Sigmoid colon (tissue), 7 donors: ENCODE results near the gene AFAP1. TPM values are rescaled to one million over a fixed set of nuclear protein-coding genes. Genes with fewer than 3 reads are reported as not detected.
A peak's percentile ranks its signal among the peaks of the same experiment; 100 is the strongest.

Experiments
- DNase-seq: peaks from one replicate; pipeline ENCODE4 v3.0.0-alpha.2; 2019
- H3K27ac ChIP-seq, 4 donors: fragments of 200-600 bp; sonication (generic); one replicate each; pipeline ENCODE4 v1.5.1; 2016 to 2019; ENCODE audit warnings: mild to moderate bottlenecking in 1 of 4
- H3K27me3 ChIP-seq, 3 donors: fragments of 200-600 bp; sonication (generic); one replicate each; pipeline ENCODE4 v1.5.1; 2019; ENCODE audit warnings: mild to moderate bottlenecking in 1 of 3
- H3K36me3 ChIP-seq, 4 donors: fragments of 200-600 bp; sonication (generic); one replicate each; pipeline ENCODE4 v1.5.1; 2016 to 2019
- H3K4me1 ChIP-seq, 4 donors: fragments of 200-600 bp; sonication (generic); one replicate each; pipeline ENCODE4 v1.5.1; 2017 to 2019
- H3K4me3 ChIP-seq, 4 donors: fragments of 200-600 bp; sonication (generic); one replicate each; pipeline ENCODE4 v1.5.1; 2017 to 2019; ENCODE audit warnings: mild to moderate bottlenecking in 2 of 4, moderate library complexity in 1 of 4
- H3K9me3 ChIP-seq, 4 donors: fragments of 200-600 bp in 3 of 4; sonication (generic) in 3 of 4; one replicate each; pipeline versions ENCODE4 v1.5.1 to v1.6.1; 2013 to 2019
- CTCF ChIP-seq, 4 experiments: fragments of 450-650 bp in 3 of 4; fragments of 200-600 bp in 1 of 4; IDR thresholded peaks; one replicate each; pipeline ENCODE4 v1.5.1; 2016 to 2019; ENCODE audit warnings: antibody characterized with exemption in 4 of 4, mild to moderate bottlenecking in 3 of 4, moderate library complexity in 2 of 4
- EP300 ChIP-seq, 4 donors: sonication (generic); formaldehyde crosslinking; IDR thresholded peaks; one replicate each; pipeline ENCODE4 v1.6.1; 2017; ENCODE audit warnings: antibody characterized with exemption in 4 of 4
- POLR2A ChIP-seq, 2 donors: fragments of 450-650 bp; IDR thresholded peaks; one replicate each; pipeline ENCODE4 v1.6.1; 2016; ENCODE audit warnings: antibody characterized with exemption in 2 of 2, mild to moderate bottlenecking in 2 of 2, moderate library complexity in 2 of 2
- POLR2AphosphoS5 ChIP-seq, 4 donors: sonication (generic); formaldehyde crosslinking; IDR thresholded peaks; one replicate each; pipeline ENCODE4 v1.6.1; 2017; ENCODE audit warnings: antibody characterized with exemption in 4 of 4
- WGBS, 2 donors: extraction: QIAGEN DNeasy Blood & Tissue Kit; methylation state at CpG; one replicate each; pipeline ENCODE4 v1.1.7; 2013; 5-methylcytosine and 5-hydroxymethylcytosine counted together
- intact Hi-C: fragments of 100-400 bp; cut with DNase I; formaldehyde crosslinking; loops from one replicate; pipeline ENCODE4 v1.15.1; 2023
- polyA plus RNA-seq, 3 donors: library from polyadenylated mRNA; stranded (reverse); fragments of 200-250 nt; gene quantifications; one replicate each; pipeline ENCODE4 v1.2.3, GENCODE V29; 2013
- total RNA-seq, 4 donors: library from RNA; depleted of rRNA; stranded (reverse); fragments of >200 nt; gene quantifications; one replicate each; pipeline ENCODE4 v1.1.0, GENCODE V29; 2016
- donor health status: healthy with polysubstance abuse.
- donor health status: Bipolar disorder and iron deficiency.
- donor health status: healthy.

AFAP1 gene
- total and polyA plus RNA-seq, 7 donors, result 7.6 to 51.3 (median 24.0) TPM

DNA sequence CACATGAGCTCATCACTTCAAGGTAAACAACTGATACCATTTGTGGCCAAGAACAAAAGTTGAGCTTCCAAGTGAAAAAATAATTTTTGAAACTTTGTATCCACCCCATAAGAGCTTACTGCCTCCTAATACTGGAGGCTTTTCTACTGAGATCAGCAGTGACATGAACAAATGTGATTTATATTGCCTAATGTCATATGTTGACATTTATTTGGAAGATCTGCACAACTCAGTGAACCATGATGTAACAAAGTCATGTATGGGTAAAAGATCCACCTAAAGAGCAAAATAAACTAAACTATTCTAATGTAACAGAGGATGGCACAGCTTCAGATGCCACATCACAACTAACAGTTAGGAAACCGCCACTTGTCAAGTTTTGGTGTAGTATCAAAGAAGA lies 65.8 kb downstream of the AFAP1 start:
- Histone ChIP-seq H3K4me1 (peaks cover 0 to 78% (median 65%) of the 10 kb centered on the region in 4 donors), H3K36me3 (peaks cover 0 to 11% (median 3%) of the 10 kb centered on the region in 4 donors), H3K27me3 (no peaks in the 10 kb centered on the region), H3K4me3 (no peak overlapping the region), H3K9me3 (no peaks in the 10 kb centered on the region), H3K27ac (peak overlapping the region; percentile 15 to 89 (median 63))
- no peak for DNase-seq
- 93 to 97% methylated on average over 1 of the region's 1 CpG for WGBS, 2 donors
- intact Hi-C loops, result loop anchor here (5.0 kb wide), 1 partner anchor 38 kb away; no protein-coding TSS in a partner anchor
- TF ChIP-seq POLR2AphosphoS5 (IDR thresholded peaks at IDR 0.05) (no peak), EP300 (IDR thresholded peaks at IDR 0.05) (no peak), CTCF (IDR thresholded peaks at IDR 0.05) (no peak), POLR2A (IDR thresholded peaks at IDR 0.05) (no peak)

DNA sequence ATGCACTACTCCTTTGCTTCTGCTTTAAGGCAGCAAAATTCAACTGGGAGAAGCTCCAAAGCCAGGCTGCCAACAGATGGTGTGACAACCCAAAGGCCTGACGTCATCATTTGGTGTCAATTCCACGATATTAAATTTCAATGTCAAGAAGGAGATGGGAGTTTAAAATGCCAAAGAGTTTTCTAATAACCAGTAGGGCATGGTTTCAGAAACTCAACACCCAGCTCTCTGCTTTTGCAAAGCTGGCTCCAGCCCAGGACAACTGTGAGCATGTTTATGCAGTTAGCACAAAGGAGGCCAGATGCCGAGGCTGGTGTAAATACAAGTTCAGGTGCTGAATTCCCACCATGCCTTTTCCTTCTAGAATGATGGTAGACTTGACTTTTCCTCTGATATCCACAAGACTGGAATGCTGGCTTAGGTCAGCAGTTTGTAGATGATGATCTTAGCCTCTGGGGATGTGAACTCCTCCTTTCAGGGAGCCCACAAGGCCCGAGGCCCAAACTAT lies 67.3 kb downstream of the AFAP1 start:
- peaks cover 0 to 21% (median 4%) of the 10 kb centered on the region in 4 donors for H3K36me3 ChIP-seq
- peak overlapping the region; percentile 56 to 89 (median 76) for H3K27ac ChIP-seq
- no peak overlapping the region for H3K4me3 ChIP-seq
- DNase-seq, result peak; percentile 87
- H3K4me1 ChIP-seq, result peaks cover 0 to 66% (median 52%) of the 10 kb centered on the region in 4 donors
- TF ChIP-seq EP300 (IDR thresholded peaks at IDR 0.05) (peak in 1 of 4 donors; percentile 8), POLR2AphosphoS5 (IDR thresholded peaks at IDR 0.05) (peak in 3 of 4 donors; percentile 4 to 15 (median 10)), POLR2A (IDR thresholded peaks at IDR 0.05) (no peak)
- intact Hi-C loops, result loop anchor here (5.0 kb wide), 1 partner anchor 40 kb away; no protein-coding TSS in a partner anchor
- H3K27me3 ChIP-seq, result no peaks in the 10 kb centered on the region
- H3K9me3 ChIP-seq, result no peaks in the 10 kb centered on the region
- WGBS, 2 donors, result 66 to 73% methylated on average over 4 of the region's 4 CpGs

GRCh38 chr4:7871356-7871755 lies 68.3 kb downstream of the AFAP1 start:
- peak; percentile 54 for DNase-seq
- H3K27me3 ChIP-seq, result no peaks in the 10 kb centered on the region
- WGBS, 2 donors, result 91 to 95% methylated on average over 16 of the region's 16 CpGs
- no peaks in the 10 kb centered on the region for H3K9me3 ChIP-seq
- peak overlapping the region; percentile 56 to 89 (median 76) for H3K27ac ChIP-seq
- no peak for TF ChIP-seq POLR2AphosphoS5 (IDR thresholded peaks at IDR 0.05)
- intact Hi-C loops, result loop anchor here (5.0 kb wide), 1 partner anchor 41 kb away; no protein-coding TSS in a partner anchor
- H3K4me3 ChIP-seq, result no peak overlapping the region
- H3K36me3 ChIP-seq, result peaks cover 0 to 28% (median 6%) of the 10 kb centered on the region in 4 donors
- peaks cover 0 to 59% (median 43%) of the 10 kb centered on the region in 4 donors for H3K4me1 ChIP-seq

DNA sequence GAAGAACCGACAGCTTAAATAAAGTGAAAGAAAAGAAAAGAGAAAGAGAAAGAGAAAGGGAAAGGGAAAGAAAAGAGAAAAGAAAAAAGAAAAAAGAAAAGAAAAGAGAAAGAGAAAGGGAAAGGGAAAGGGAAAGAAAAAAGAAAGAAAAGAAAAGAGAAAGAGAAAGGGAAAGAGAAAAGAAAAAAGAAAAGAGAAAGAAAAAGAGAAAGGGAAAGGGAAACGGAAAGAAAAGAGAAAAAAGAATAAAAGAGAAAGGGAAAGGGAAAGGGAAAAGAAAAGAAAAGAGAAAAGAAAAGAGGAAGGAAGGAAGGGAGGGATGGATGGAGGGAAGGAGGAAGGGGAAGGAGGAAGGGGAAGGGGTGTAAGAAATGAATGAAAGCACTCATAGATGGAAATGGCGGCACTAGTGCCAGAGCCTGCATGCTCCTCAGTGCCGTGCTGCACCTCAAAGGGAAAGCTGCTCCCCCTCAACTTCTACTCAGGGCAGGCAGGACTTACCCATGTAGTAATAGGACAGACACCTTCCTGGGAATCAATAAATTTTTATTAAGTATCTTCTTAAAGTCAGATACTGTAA lies 70.7 kb downstream of the AFAP1 start:
- Histone ChIP-seq H3K4me1 (peaks cover 0 to 44% (median 31%) of the 10 kb centered on the region in 4 donors), H3K36me3 (peaks cover 0 to 31% (median 6%) of the 10 kb centered on the region in 4 donors), H3K27me3 (no peaks in the 10 kb centered on the region), H3K27ac (peak overlapping the region in 2 of 4 donors; percentile 87 to 89), H3K9me3 (no peaks in the 10 kb centered on the region), H3K4me3 (no peak overlapping the region)
- 91 to 92% methylated on average over 4 of the region's 4 CpGs for WGBS, 2 donors
- TF ChIP-seq POLR2AphosphoS5 (IDR thresholded peaks at IDR 0.05), result no peak
- no peak for TF ChIP-seq CTCF (IDR thresholded peaks at IDR 0.05)
- TF ChIP-seq EP300 (IDR thresholded peaks at IDR 0.05), result no peak
- TF ChIP-seq POLR2A (IDR thresholded peaks at IDR 0.05), result no peak
- intact Hi-C loops, result no loop called here
- no peak for DNase-seq

GRCh38 chr4:7868436-7868775 lies 71.3 kb downstream of the AFAP1 start:
- Histone ChIP-seq H3K4me3 (no peak overlapping the region), H3K9me3 (no peaks in the 10 kb centered on the region), H3K27ac (peak overlapping the region in 3 of 4 donors; percentile 14 to 89 (median 58)), H3K4me1 (peaks cover 0 to 38% (median 29%) of the 10 kb centered on the region in 4 donors), H3K27me3 (no peaks in the 10 kb centered on the region), H3K36me3 (peaks cover 0 to 31% (median 6%) of the 10 kb centered on the region in 4 donors)
- TF ChIP-seq POLR2AphosphoS5 (IDR thresholded peaks at IDR 0.05), result no peak
- TF ChIP-seq EP300 (IDR thresholded peaks at IDR 0.05), result no peak
- no peak for TF ChIP-seq CTCF (IDR thresholded peaks at IDR 0.05)
- TF ChIP-seq POLR2A (IDR thresholded peaks at IDR 0.05), result no peak
- intact Hi-C loops, result no loop called here
- peak; percentile 36 for DNase-seq
- 89 to 94% methylated on average over 6 of the region's 6 CpGs for WGBS, 2 donors
